GM21825 (cell line): ENCODE measurements around the gene OSMR.

Experiments
- ATAC-seq: cut with Tn5 transposase; IDR thresholded peaks from one replicate; pipeline ENCODE4 v1.9.1; 2021; ENCODE audit warnings: mild to moderate bottlenecking, moderate library complexity; ENCODE audit not compliant: unreplicated experiment

OSMR gene

DNA sequence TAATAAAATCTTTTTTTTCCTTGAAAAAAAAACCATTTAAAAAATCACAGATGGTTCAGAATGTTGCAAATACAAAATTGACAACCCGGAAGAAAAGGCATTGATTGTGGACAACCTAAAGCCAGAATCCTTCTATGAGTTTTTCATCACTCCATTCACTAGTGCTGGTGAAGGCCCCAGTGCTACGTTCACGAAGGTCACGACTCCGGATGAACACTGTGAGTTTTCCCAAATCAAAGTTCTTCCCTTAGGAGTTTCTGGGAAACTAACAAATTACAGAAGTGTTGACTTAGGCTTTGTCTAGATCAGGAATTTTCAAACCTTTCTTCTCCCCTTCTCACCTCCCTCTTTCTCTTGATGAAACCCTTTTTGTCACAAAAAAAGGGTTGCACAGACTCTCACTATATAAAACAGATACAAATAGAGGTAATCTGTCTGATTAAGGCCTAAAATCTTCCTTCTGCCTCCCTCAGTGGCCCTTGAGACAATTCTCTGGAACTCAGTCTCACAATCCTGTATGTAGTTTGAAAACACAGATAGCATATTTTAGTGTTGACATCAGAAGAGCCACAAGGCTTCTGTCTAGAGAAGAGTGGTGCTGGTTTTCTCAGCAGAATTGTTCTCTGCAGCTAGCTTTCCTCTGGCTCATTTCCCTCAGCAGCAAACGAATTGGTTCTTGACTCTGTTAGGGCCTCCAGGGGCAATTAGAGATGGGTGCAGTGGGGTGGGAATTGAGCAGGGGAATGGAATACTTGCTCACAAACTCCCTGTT is 79.5 kb downstream of the OSMR start:
- ATAC-seq: no peak

DNA sequence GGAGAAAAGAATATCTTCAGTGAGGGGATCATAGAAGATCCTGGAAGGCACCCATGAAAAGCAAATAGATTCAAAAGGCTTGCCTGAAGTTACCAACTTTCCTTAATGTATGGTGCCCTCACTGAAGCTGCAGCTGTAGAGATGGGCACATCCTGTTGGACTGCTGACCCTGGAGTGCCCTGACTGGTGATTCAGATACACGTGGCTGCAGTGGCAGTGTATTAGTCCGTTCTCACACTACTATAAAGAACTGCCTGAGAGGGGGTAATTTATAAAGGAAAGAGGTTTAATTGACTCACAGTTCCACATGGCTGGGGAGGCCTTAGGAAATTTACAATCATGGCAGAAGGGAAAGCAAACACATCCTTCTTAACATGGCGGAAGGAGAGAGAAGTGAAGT is 80.3 kb downstream of the OSMR start:
- no peak for ATAC-seq

DNA sequence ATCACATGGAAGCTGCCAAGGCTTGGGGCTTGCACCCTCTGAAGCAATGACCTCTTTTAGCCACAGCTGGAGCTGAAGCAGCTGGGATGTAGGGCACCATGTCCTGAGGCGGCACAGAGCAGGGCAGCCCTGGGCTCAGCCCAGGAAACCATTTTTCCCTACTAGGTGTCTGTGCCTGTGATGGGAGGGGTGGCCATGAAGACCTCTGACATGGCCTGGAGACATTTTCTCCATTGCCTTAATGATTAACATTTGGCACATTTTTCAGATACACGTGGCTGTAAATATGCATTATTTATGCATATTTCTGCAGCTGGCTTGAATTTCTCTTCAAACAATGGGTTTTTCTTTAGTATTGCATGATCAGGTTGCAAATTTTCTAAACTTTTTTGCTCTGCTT is 81.7 kb downstream of the OSMR start:
- ATAC-seq: no peak

DNA sequence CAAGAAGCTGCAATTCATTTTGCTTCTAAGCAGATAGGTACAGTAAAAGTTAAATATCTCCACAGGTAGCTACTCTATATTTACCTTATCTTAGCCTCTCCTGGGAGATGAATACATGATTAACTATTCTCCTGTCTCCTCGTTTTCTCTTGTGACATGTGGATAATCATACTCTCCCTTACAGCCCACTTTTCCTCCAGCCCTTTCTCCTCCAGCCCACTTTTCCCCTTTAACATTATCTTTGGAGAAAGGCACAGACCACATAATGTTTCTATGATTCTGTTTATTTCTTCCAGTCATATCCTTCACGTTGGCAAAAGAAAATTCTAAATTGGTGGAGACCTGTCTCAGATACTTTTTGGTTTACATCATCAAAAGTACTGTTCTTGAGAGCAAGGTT is 84.0 kb downstream of the OSMR start:
- no peak for ATAC-seq

DNA sequence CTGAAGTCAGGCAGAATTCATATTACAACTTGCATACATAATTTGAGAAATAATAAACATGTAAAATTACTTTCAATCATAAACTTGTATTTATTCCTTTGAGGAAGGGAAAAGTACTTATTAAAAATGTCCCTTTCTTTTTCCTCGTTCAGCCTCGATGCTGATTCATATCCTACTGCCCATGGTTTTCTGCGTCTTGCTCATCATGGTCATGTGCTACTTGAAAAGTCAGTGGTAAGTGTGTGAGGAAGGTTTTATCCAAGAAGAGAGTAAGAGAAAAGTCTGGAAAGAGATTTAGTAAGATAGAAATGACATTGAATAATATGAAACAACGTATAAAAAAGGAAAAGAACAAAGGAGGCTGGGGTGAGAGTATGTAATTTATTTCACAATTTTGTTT is 85.9 kb downstream of the OSMR start:
- ATAC-seq: no peak

DNA sequence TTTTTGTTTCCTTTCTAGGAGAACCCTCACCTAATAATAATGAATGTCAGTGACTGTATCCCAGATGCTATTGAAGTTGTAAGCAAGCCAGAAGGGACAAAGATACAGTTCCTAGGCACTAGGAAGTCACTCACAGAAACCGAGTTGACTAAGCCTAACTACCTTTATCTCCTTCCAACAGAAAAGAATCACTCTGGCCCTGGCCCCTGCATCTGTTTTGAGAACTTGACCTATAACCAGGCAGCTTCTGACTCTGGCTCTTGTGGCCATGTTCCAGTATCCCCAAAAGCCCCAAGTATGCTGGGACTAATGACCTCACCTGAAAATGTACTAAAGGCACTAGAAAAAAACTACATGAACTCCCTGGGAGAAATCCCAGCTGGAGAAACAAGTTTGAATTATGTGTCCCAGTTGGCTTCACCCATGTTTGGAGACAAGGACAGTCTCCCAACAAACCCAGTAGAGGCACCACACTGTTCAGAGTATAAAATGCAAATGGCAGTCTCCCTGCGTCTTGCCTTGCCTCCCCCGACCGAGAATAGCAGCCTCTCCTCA is 87.1 kb downstream of the OSMR start:
- no peak for ATAC-seq

DNA sequence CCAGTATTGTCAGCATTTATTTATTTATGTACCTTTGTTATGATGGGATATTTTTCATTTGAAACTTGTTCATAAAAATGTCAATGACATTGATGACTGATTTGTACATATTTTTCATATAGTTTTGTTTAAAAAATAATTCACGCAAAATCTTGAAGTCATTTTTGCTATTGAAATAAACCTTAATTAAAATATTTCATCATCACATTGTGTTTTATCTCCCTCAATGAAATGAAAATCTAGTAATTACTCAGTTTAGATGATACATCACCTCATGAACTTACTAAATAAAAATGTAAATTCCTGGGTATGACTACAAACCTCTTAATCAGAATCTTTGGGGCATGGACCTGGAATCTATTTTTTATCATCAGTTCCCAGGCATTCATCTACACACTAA is 89.6 kb downstream of the OSMR start:
- no peak for ATAC-seq

DNA sequence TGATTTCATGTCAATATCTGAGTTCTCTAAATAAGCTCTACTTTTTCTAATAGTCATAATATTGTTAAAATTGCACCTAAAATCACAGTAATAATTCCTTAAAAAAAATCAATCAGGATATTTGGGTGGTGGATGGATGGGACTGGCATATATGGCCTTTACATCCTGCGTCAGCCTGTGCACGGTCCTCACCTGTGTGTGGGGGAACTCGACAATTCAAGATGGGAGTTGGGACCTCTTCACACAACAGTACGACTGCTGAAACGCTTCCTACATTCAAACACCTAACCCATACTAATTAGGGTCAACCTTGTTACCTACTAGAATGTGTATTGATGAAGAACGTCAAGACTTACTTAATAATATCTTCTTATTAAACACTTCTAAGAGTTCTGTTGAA is 90.5 kb downstream of the OSMR start:
- no peak for ATAC-seq

DNA sequence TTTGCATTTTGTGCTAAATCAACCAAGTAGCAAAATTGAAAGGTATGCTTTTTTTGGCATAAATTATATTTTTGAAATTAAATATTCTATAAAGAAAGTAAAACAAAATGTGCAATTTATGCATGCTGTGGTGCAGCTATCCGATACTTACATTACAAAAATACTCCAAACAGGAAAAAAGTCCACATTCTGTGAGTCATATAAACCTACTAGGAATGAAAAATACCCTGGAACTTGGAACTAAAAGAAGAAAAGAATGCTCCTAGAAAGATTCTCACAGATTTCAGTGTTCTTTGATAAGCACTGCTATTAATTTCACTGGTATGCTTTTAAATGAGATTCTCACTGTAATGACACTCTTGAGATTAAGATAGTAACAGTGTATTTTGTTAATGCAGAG is 92.6 kb downstream of the OSMR start:
- no peak for ATAC-seq

DNA sequence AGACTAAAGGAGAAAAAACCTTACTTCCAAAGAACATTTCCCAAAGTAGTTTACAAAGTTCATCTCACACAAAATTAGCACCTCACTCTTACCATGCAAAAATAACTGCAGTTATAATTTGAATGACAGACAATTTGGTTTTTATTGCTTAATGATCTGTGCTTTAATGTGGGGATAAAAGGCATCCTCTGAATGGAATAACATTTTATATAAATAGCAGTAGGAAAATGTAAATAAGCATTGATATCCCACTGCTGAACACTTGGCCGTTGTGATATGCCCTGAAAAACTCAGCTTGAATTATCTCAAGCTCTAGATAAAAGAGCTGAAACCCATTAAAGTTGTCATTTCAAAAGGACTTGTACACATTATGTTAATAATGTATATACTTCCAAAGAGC is 93.2 kb downstream of the OSMR start:
- ATAC-seq: no peak

DNA sequence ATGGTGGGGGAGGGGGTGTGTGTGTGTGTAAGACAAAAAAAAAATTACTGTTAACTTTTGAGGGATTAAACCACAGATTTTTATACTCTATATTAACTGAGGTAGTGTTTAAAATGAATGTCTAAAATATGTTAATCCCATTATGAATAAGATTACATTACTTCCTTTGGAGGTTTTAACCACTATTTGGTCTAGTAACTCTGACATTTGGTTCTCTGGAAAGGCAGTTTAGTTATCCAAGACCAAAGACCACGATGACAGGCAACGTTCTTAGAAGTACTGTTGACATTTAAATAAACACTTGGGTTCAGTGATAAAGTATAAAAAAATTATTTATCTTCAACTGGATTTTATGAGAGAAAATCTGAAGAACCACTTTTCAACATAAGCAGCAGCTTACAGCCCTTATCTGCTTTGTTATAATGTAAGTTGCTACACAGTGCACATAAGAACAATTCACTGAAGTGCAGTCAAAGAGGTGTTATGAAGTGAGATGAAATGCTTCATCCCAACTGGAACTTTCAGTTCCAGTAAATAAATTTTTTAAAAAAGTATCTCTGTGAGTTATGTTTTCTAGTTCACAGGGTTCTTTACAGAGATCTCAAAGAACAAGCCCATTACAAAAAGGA is 94.5 kb downstream of the OSMR start:
- ATAC-seq: no peak

DNA sequence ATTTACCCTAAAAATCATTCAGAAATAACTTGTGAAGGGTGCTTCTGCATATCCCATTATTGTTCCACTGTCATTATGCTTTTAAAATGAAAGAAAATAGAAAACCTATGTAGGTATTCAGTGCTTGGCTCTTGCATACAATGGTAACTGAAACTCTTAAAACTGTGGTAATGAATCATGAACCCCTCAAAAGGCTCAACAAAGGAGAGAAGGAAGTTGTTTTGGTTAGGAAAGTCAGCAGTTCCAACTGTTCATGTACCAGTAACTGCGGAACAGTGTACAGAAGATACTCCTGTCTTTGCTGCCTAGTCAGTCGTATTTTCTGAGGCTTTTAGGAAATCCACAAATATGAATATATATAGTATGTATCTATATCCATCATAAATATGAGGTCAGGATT is 96.1 kb downstream of the OSMR start:
- ATAC-seq: no peak

DNA sequence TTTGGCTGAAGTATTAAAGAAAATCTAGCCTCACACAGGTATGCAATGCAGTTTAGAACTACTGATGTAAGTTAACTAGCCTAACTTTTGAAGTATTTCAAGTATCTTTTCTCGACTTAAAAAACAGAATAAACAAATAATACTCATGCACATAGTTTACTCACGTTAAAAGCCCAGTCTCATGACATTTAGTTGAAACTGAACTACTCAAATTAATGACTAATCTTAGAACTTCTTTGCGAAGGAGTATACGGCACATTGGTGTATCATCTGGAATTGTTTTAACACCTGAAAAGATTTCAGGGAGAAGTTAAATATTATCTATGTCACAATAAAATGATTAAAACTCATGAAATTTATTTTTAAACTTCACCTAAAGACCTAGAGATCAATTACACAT is 98.5 kb downstream of the OSMR start:
- no peak for ATAC-seq

DNA sequence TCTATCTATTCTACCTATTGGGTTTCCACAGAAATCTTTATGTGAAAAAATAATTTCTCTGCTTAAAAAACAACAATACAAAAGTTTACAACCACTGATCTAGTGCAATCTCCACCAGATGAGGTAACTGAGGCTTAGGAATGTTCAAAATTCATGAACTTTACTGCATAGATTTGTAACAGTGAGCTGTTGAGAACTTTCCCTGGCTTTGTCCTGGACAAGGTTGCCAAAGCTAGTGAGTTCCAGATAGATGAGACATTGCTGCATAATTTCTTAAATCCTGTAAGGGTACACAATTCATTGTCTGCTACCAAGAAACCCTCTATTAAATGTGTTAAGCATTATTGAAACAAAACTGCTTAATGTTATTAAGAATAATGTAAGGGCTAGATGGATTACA is 102.7 kb downstream of the OSMR start:
- no peak for ATAC-seq

DNA sequence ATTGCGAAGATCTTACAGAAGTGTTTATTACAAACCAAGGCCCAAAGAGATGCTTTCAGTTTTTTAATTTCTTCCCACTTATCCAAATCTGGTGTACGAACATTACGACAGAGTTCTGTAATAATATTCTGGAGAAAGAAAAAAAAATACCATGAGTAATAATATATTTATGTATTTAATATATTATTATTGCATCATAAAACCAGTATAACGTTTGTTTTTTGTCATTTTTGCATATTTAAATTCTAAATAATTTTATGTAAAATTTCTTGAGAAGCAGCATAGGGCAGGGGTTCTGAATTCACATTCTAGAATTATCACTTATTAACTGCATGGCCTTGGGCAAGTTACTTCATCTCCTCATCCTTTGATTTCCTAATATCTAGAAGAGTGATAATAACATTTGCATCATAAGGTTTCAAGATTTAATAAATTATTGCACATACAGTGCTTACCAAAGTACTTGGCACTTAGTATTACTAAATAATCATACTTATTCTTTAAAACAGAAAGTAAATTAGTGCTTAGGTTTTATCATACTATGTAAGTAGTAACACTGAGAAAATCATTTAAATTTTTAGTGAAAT is 107.7 kb downstream of the OSMR start:
- no peak for ATAC-seq

DNA sequence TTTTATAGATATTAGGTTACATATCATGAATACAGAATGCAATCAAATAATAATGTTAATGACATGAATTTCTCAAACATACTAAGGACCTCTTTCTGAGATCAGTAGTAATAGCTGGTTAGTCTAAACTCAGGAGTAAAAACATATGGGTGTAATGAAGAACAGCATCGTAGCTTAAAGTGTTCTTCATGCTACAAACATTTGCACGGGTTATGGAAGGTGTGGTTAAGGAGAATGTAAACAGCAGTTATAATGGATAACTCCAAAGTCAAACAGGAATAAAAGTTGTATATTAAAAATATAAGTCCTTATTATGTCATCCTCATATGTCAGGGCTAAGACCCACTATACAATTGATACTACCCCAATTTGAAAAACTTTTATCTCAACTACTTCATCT is 115.9 kb downstream of the OSMR start:
- no peak for ATAC-seq

DNA sequence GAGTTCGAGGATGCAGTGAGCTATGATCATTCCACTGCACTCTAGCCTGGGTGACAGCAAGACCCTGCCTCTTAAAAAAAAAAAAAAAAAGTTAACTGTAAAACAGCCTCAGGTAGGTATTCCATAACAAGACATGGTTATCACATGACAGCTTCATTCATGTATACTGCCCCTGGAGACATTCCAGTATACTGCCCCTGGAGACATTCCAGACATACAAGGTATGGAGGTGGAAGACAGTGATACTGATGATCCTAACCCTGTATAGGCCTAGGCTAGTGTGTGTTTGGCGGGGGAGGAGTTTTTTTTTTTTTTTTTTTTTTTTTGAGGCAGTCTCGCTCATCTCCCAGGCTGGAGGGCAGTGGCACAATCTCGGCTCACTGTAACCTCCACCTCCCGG is 122.9 kb downstream of the OSMR start:
- ATAC-seq: no peak

DNA sequence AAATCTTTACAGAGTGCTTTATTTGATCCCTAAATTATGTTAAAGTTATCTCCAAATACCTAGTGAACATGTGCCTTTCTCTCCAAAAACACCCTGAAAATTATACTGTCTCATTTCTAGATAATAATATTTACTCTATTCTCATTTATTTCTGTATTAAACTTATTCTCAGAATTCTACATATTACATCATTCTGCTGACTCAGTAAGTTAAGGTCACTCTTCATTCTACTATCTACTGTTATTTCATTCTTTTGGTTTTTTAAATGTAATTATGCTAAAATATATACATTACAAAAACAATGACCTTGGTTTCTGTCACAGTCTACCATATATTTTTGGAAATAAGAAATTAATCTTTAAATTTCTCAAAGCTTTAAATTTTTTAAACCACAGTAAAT is 132.2 kb downstream of the OSMR start:
- no peak for ATAC-seq

DNA sequence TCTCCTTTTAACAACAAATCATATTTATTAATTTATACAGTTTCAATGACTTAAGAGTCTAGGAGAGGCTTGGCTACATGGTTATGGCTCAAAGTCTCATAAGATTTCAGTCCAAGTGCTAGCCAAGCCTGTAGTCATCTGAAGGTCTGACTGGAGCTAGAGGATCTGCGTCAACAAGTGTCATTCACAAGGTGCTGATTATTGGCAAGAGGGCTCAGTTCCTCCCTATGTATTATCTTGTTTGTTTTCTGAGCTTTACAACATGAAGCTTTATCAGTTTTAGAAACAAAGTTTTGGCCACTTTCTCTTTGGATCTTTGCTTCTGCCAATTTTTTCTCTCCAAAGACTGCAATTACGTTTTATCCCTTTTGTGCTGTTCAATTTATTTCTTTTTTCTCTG is 133.7 kb downstream of the OSMR start:
- ATAC-seq: no peak
